Measurements from ENCODE around the gene BST2.

BST2 gene

DNA sequence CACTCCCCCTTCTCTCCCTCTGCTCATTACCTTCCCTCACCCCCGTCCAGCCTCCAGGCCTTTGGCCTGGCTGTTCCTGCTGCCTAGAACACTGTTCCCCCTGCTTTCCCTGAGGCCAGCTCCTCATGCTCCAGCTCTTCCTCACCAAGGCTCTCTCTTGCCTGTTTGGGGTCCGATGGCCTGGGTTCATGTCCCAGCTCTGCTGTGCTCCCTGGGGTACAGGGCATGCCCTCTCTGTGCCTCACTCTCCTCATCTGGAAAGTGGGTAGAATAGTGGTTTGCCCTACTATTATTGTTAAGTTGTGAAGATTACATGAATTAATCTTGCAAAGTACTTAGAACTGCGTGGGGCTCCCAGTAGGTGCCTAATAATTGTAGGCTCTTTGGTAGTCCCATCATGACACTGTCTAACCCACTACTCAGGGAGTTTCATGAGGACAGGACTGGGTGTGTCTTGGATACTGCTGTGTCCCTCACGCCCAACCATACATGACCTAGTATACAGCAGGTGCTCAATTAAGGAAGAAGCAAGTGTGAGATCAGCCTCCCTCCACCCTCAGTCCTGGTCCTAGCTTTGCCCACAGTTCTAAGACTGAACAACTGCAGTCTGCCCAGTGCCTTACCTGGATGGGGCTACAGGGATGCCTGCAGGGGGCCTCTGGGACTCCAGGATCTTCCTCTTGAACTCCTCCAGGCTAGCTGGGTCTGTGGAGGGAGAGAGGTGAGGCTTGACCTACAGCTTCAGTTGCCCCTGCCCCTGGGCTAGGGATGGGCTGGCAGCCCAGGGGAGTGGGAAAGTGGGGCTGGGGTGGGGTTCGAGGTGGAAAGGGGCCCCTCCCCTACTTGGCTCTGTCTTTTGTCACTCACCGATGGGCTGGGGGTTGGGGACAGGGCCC lies 45.3 kb downstream of the BST2 start:
- Histone ChIP-seq H3K36me3 (ENCODE audit: control insufficient read depth, insufficient read depth, low read length) (no peaks in the 10 kb centered on the region), H3K27ac (ENCODE audit: insufficient read depth, low read depth, low read length, poor library complexity, severe bottlenecking) (no peak overlapping the region), H3K4me3 (ENCODE audit: insufficient read depth, low read depth, low read length) (no peak overlapping the region), H3K27me3 (ENCODE audit: control insufficient read depth, insufficient read depth, low read length, poor library complexity, severe bottlenecking) (no peaks in the 10 kb centered on the region), H3K9me3 (ENCODE audit: control insufficient read depth, low read length) (no peaks in the 10 kb centered on the region), H3K4me1 (ENCODE audit: control insufficient read depth, insufficient read depth, low read length) (no peaks in the 10 kb centered on the region)
- WGBS, 2 experiments = 85 to 86% methylated on average over 6 of the region's 6 CpGs

GRCh38 chr19:17358395-17358794 lies 47.0 kb downstream of the BST2 start:
- H3K4me3 ChIP-seq (ENCODE audit: insufficient read depth, low read depth, low read length) = no peak overlapping the region
- WGBS, 2 experiments = 84 to 85% methylated on average over 7 of the region's 7 CpGs
- H3K9me3 ChIP-seq (ENCODE audit: control insufficient read depth, low read length) = no peaks in the 10 kb centered on the region
- H3K27ac ChIP-seq (ENCODE audit: insufficient read depth, low read depth, low read length, poor library complexity, severe bottlenecking) = no peak overlapping the region
- no peaks in the 10 kb centered on the region for H3K36me3 ChIP-seq (ENCODE audit: control insufficient read depth, insufficient read depth, low read length)
- H3K27me3 ChIP-seq (ENCODE audit: control insufficient read depth, insufficient read depth, low read length, poor library complexity, severe bottlenecking) = no peaks in the 10 kb centered on the region
- no peaks in the 10 kb centered on the region for H3K4me1 ChIP-seq (ENCODE audit: control insufficient read depth, insufficient read depth, low read length)

- Histone ChIP-seq H3K4me1 (ENCODE audit: control insufficient read depth, insufficient read depth, low read length) (no peaks in the 10 kb centered on the region), H3K4me3 (ENCODE audit: insufficient read depth, low read depth, low read length) (no peak overlapping the region)
Observed at GRCh38 chr19:17357724-17358123, 47.7 kb downstream of the BST2 start.

GRCh38 chr19:17357078-17357666 lies 48.3 kb downstream of the BST2 start:
- no peak overlapping the region for H3K27ac ChIP-seq (ENCODE audit: insufficient read depth, low read depth, low read length, poor library complexity, severe bottlenecking)
- 92 to 94% methylated on average over 7 of the region's 7 CpGs for WGBS, 2 experiments
- no peaks in the 10 kb centered on the region for H3K9me3 ChIP-seq (ENCODE audit: control insufficient read depth, low read length)
- H3K4me1 ChIP-seq (ENCODE audit: control insufficient read depth, insufficient read depth, low read length) = no peaks in the 10 kb centered on the region
- H3K27me3 ChIP-seq (ENCODE audit: control insufficient read depth, insufficient read depth, low read length, poor library complexity, severe bottlenecking) = no peaks in the 10 kb centered on the region
- H3K4me3 ChIP-seq (ENCODE audit: insufficient read depth, low read depth, low read length) = no peak overlapping the region
- H3K36me3 ChIP-seq (ENCODE audit: control insufficient read depth, insufficient read depth, low read length) = no peaks in the 10 kb centered on the region

More at GRCh38 chr19:17357724-17358123, 47.7 kb downstream of the BST2 start:
- Histone ChIP-seq H3K9me3 (ENCODE audit: control insufficient read depth, low read length) (no peaks in the 10 kb centered on the region), H3K36me3 (ENCODE audit: control insufficient read depth, insufficient read depth, low read length) (no peaks in the 10 kb centered on the region), H3K27me3 (ENCODE audit: control insufficient read depth, insufficient read depth, low read length, poor library complexity, severe bottlenecking) (no peaks in the 10 kb centered on the region), H3K27ac (ENCODE audit: insufficient read depth, low read depth, low read length, poor library complexity, severe bottlenecking) (no peak overlapping the region)
- WGBS, 2 experiments = 87 to 90% methylated on average over 11 of the region's 11 CpGs

DNA sequence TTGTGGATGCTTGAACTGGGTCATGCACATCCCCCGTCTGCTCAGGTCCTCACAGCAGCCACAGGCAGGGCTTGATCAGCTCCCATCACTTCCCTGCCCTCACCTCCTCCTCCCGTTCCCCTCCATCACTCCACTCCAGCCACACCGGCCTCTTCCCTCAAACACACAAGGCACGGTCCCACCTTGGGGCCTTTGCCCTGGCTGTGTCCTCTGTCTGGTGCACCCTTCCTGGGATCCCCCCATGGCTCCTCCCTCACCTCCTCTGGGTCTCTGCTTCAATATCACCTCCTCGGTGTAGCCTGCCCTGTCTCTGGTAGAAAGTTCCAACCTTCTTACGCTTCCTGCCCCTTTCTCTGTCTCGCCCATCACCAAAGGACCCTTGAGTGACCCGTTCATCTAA lies 52.0 kb downstream of the BST2 start:
- Histone ChIP-seq H3K27me3 (ENCODE audit: control insufficient read depth, insufficient read depth, low read length, poor library complexity, severe bottlenecking) (no peaks in the 10 kb centered on the region), H3K36me3 (ENCODE audit: control insufficient read depth, insufficient read depth, low read length) (no peaks in the 10 kb centered on the region), H3K27ac (ENCODE audit: insufficient read depth, low read depth, low read length, poor library complexity, severe bottlenecking) (no peak overlapping the region), H3K9me3 (ENCODE audit: control insufficient read depth, low read length) (no peaks in the 10 kb centered on the region), H3K4me3 (ENCODE audit: insufficient read depth, low read depth, low read length) (no peak overlapping the region), H3K4me1 (ENCODE audit: control insufficient read depth, insufficient read depth, low read length) (no peaks in the 10 kb centered on the region)
- 89 to 91% methylated on average over 8 of the region's 8 CpGs for WGBS, 2 experiments
